ENCODE results near the gene CDH4. TPM values are rescaled to one million over a fixed set of nuclear protein-coding genes. Genes with fewer than 3 reads are reported as not detected.

Gene CDH4
- total RNA-seq, 1 donor from 2014 or later: not detected

GRCh38 chr20:61601853-61602252, 349.8 kb downstream of the CDH4 start:
- Mint-ChIP-seq H3K4me1 (no peaks in the 10 kb centered on the region), H3K27ac (no peak overlapping the region), H3K36me3 (ENCODE audit: low read depth) (no peaks in the 10 kb centered on the region), H3K27me3 (no peaks in the 10 kb centered on the region), H3K4me3 (no peak overlapping the region), H3K9me3 (peaks cover 13% of the 10 kb centered on the region)
- ATAC-seq (ENCODE audit: low read depth): no peak
- TF ChIP-seq CTCF (IDR thresholded peaks at IDR 0.05): no peak
- DNase-seq: no peak
- intact Hi-C loops (cut with micrococcal nuclease): no loop called here
- CTCF ChIA-PET: no interaction called here
- POLR2A ChIA-PET: no interaction called here

- no peak overlapping the region for H3K4me3 Mint-ChIP-seq
- intact Hi-C loops (cut with micrococcal nuclease): no loop called here
- H3K27me3 Mint-ChIP-seq: no peaks in the 10 kb centered on the region
- H3K27ac Mint-ChIP-seq: no peak overlapping the region
- peaks cover 9% of the 10 kb centered on the region for H3K9me3 Mint-ChIP-seq
- ATAC-seq (ENCODE audit: low read depth): no peak
- POLR2A ChIA-PET: no interaction called here
- H3K36me3 Mint-ChIP-seq (ENCODE audit: low read depth): no peaks in the 10 kb centered on the region
- no peak for DNase-seq
- H3K4me1 Mint-ChIP-seq: no peaks in the 10 kb centered on the region
- CTCF ChIA-PET: no interaction called here
- TF ChIP-seq CTCF (IDR thresholded peaks at IDR 0.05): no peak
These were observed 351.7 kb downstream of the CDH4 start for GRCh38 chr20:61603715-61604114.

GRCh38 chr20:61604549-61604948, 352.5 kb downstream of the CDH4 start:
- POLR2A ChIA-PET: no interaction called here
- Mint-ChIP-seq H3K36me3 (ENCODE audit: low read depth) (no peaks in the 10 kb centered on the region), H3K27ac (no peak overlapping the region), H3K4me1 (no peaks in the 10 kb centered on the region), H3K9me3 (peaks cover 9% of the 10 kb centered on the region), H3K4me3 (no peak overlapping the region), H3K27me3 (no peaks in the 10 kb centered on the region)
- no peak for ATAC-seq (ENCODE audit: low read depth)
- intact Hi-C loops (cut with micrococcal nuclease): no loop called here
- CTCF ChIA-PET: no interaction called here
- TF ChIP-seq CTCF (IDR thresholded peaks at IDR 0.05): no peak
- DNase-seq: no peak

GRCh38 chr20:61605283-61605682, 353.2 kb downstream of the CDH4 start:
- H3K4me3 Mint-ChIP-seq: no peak overlapping the region
- no peaks in the 10 kb centered on the region for H3K4me1 Mint-ChIP-seq
- no peak for DNase-seq
- peaks cover 16% of the 10 kb centered on the region for H3K9me3 Mint-ChIP-seq
- no peaks in the 10 kb centered on the region for H3K27me3 Mint-ChIP-seq
- ChIA-PET POLR2A (no interaction called here), CTCF (no interaction called here)
- ATAC-seq (ENCODE audit: low read depth): no peak
- intact Hi-C loops (cut with micrococcal nuclease): no loop called here
- TF ChIP-seq CTCF (IDR thresholded peaks at IDR 0.05): no peak
- H3K27ac Mint-ChIP-seq: no peak overlapping the region
- no peaks in the 10 kb centered on the region for H3K36me3 Mint-ChIP-seq (ENCODE audit: low read depth)

- DNase-seq (no peak), ATAC-seq (ENCODE audit: low read depth) (no peak)
- H3K9me3 Mint-ChIP-seq: peaks cover 18% of the 10 kb centered on the region
- no peak overlapping the region for H3K4me3 Mint-ChIP-seq
- no peaks in the 10 kb centered on the region for H3K4me1 Mint-ChIP-seq
- no peaks in the 10 kb centered on the region for H3K27me3 Mint-ChIP-seq
- H3K27ac Mint-ChIP-seq: no peak overlapping the region
- intact Hi-C loops (cut with micrococcal nuclease): no loop called here
- ChIA-PET POLR2A (no interaction called here), CTCF (no interaction called here)
- TF ChIP-seq CTCF (IDR thresholded peaks at IDR 0.05): no peak
- H3K36me3 Mint-ChIP-seq (ENCODE audit: low read depth): no peaks in the 10 kb centered on the region
These were observed 353.9 kb downstream of the CDH4 start for GRCh38 chr20:61605862-61606557.

All from activated B cell treated with CpG ODN at 0.5 μM for 24 hours (primary cell).